ENCODE results near the gene CASKIN1.

GRCh38 chr16:2174396-2175131, 21.8 kb downstream of the CASKIN1 start:
- TF ChIP-seq, protein P1, sequence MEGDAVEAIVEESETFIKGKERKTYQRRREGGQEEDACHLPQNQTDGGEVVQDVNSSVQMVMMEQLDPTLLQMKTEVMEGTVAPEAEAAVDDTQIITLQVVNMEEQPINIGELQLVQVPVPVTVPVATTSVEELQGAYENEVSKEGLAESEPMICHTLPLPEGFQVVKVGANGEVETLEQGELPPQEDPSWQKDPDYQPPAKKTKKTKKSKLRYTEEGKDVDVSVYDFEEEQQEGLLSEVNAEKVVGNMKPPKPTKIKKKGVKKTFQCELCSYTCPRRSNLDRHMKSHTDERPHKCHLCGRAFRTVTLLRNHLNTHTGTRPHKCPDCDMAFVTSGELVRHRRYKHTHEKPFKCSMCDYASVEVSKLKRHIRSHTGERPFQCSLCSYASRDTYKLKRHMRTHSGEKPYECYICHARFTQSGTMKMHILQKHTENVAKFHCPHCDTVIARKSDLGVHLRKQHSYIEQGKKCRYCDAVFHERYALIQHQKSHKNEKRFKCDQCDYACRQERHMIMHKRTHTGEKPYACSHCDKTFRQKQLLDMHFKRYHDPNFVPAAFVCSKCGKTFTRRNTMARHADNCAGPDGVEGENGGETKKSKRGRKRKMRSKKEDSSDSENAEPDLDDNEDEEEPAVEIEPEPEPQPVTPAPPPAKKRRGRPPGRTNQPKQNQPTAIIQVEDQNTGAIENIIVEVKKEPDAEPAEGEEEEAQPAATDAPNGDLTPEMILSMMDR (optimal IDR thresholded peaks at IDR 0.05 in 1 of 3, IDR thresholded peaks at IDR 0.05 in 1 of 3, conservative IDR thresholded peaks at IDR 0.05 in 1 of 3; ENCODE audit: extremely low read depth in 1 of 3, insufficient read depth in 2 of 3, low read length in 3 of 3): no peak
- TF ChIP-seq EZH2 (IDR thresholded peaks at IDR 0.05; ENCODE audit: low read length): no peak

Data from keratinocyte (primary cell).